ENCODE data around the gene SEMA5A. TPM values are rescaled to one million over a fixed set of nuclear protein-coding genes. Genes with fewer than 3 reads are reported as not detected.

The SEMA5A gene
- total RNA-seq, 1 experiment from 2014 or later = 9.3 TPM

DNA sequence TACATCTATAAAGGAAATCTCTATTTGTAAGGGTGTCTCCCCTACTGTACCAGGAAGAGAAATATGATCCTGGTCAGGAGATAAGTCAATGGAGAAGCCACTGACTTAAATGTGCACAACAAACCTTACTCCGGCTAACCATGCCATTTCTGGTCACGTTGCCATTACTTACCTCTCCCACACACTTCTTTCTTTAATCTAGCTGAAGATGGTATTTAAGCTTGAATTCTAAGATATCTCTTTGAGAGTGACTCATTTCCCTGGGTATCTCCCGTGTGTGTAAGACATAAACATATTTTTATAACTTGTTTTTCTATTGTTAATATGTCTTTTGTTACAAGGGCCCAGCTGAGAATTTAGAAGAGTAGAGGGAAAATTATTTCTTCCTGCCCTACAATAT lies 296.6 kb downstream of the SEMA5A start:
- TF ChIP-seq ELF4 (CRISPR knock-in tag; IDR thresholded peaks at IDR 0.05; ENCODE audit: low read depth) (no peak), FOXP1 (CRISPR knock-in tag; IDR thresholded peaks at IDR 0.05; ENCODE audit: borderline replicate concordance) (no peak), TP53 (CRISPR knock-in tag; IDR thresholded peaks at IDR 0.05) (no peak), CREM (CRISPR knock-in tag; IDR thresholded peaks at IDR 0.05) (no peak), ZNF219 (CRISPR knock-in tag; IDR thresholded peaks at IDR 0.05; ENCODE audit: borderline replicate concordance) (no peak), SP1 (CRISPR knock-in tag; conservative IDR thresholded peaks at IDR 0.05) (no peak), IRF2 (CRISPR knock-in tag; IDR thresholded peaks at IDR 0.05; ENCODE audit: borderline replicate concordance, low read depth) (no peak), SMAD3 (CRISPR knock-in tag; IDR thresholded peaks at IDR 0.05; ENCODE audit: borderline replicate concordance) (no peak), NR3C1 (CRISPR knock-in tag; conservative IDR thresholded peaks at IDR 0.05; ENCODE audit: low read depth) (no peak), ZNF423 (CRISPR knock-in tag; IDR thresholded peaks at IDR 0.05) (no peak), TEAD1 (CRISPR knock-in tag; IDR thresholded peaks at IDR 0.05) (no peak), NR1H2 (CRISPR knock-in tag; IDR thresholded peaks at IDR 0.05) (no peak), RORB (CRISPR knock-in tag; IDR thresholded peaks at IDR 0.05) (no peak)
- TF ChIP-seq, protein P1, sequence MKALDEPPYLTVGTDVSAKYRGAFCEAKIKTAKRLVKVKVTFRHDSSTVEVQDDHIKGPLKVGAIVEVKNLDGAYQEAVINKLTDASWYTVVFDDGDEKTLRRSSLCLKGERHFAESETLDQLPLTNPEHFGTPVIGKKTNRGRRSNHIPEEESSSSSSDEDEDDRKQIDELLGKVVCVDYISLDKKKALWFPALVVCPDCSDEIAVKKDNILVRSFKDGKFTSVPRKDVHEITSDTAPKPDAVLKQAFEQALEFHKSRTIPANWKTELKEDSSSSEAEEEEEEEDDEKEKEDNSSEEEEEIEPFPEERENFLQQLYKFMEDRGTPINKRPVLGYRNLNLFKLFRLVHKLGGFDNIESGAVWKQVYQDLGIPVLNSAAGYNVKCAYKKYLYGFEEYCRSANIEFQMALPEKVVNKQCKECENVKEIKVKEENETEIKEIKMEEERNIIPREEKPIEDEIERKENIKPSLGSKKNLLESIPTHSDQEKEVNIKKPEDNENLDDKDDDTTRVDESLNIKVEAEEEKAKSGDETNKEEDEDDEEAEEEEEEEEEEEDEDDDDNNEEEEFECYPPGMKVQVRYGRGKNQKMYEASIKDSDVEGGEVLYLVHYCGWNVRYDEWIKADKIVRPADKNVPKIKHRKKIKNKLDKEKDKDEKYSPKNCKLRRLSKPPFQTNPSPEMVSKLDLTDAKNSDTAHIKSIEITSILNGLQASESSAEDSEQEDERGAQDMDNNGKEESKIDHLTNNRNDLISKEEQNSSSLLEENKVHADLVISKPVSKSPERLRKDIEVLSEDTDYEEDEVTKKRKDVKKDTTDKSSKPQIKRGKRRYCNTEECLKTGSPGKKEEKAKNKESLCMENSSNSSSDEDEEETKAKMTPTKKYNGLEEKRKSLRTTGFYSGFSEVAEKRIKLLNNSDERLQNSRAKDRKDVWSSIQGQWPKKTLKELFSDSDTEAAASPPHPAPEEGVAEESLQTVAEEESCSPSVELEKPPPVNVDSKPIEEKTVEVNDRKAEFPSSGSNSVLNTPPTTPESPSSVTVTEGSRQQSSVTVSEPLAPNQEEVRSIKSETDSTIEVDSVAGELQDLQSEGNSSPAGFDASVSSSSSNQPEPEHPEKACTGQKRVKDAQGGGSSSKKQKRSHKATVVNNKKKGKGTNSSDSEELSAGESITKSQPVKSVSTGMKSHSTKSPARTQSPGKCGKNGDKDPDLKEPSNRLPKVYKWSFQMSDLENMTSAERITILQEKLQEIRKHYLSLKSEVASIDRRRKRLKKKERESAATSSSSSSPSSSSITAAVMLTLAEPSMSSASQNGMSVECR (CRISPR knock-in tag; IDR thresholded peaks at IDR 0.05; ENCODE audit: borderline replicate concordance) = no peak
- TF ChIP-seq, protein P2, sequence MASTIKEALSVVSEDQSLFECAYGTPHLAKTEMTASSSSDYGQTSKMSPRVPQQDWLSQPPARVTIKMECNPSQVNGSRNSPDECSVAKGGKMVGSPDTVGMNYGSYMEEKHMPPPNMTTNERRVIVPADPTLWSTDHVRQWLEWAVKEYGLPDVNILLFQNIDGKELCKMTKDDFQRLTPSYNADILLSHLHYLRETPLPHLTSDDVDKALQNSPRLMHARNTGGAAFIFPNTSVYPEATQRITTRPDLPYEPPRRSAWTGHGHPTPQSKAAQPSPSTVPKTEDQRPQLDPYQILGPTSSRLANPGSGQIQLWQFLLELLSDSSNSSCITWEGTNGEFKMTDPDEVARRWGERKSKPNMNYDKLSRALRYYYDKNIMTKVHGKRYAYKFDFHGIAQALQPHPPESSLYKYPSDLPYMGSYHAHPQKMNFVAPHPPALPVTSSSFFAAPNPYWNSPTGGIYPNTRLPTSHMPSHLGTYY (CRISPR knock-in tag; IDR thresholded peaks at IDR 0.05) = no peak
- TF ChIP-seq, protein P3, sequence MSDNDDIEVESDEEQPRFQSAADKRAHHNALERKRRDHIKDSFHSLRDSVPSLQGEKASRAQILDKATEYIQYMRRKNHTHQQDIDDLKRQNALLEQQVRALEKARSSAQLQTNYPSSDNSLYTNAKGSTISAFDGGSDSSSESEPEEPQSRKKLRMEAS (CRISPR knock-in tag; IDR thresholded peaks at IDR 0.05) = no peak
- TF ChIP-seq, protein P4, sequence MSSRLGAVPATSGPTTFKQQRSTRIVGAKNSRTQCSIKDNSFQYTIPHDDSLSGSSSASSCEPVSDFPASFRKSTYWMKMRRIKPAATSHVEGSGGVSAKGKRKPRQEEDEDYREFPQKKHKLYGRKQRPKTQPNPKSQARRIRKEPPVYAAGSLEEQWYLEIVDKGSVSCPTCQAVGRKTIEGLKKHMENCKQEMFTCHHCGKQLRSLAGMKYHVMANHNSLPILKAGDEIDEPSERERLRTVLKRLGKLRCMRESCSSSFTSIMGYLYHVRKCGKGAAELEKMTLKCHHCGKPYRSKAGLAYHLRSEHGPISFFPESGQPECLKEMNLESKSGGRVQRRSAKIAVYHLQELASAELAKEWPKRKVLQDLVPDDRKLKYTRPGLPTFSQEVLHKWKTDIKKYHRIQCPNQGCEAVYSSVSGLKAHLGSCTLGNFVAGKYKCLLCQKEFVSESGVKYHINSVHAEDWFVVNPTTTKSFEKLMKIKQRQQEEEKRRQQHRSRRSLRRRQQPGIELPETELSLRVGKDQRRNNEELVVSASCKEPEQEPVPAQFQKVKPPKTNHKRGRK (CRISPR knock-in tag; IDR thresholded peaks at IDR 0.05; ENCODE audit: borderline replicate concordance) = no peak
- TF ChIP-seq, protein P5, sequence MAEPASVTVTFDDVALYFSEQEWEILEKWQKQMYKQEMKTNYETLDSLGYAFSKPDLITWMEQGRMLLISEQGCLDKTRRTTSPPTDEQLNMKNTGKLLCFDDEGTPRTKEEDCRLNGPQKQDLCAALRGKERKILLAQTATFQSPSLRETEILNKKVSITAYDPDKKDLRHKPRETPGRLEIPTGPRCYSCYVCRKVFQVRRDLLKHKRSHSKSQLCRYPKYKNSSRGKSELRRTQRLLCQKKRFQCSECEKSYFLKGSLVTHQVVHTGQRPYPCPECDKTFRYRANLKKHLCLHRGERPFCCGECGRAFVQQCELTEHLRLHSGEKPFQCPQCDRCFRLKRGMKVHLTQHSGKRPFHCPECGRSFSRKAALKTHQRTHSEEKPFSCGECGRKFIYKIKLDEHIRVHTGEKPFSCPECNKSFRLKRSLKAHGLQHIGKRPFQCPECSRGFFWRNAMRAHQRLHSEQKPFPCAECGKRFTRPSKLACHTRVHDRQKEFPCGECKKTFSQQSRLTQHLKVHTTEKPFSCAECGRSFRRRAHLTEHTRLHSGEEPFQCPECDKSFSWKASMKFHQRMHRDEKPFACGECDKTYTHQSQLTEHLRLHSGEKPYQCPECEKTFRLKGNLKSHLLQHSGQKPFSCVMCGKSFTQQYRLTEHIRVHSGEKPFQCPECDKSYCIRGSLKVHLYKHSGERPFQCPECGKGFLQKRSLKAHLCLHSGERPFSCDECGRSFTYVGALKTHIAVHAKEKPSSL (CRISPR knock-in tag; conservative IDR thresholded peaks at IDR 0.05) = no peak
- Mint-ChIP-seq H3K27me3 (ENCODE audit: low read depth) (no peaks in the 10 kb centered on the region), H3K27ac (no peak overlapping the region), H3K4me3 (no peak overlapping the region), H3K4me1 (peaks cover 14% of the 10 kb centered on the region), H3K36me3 (no peaks in the 10 kb centered on the region), H3K9me3 (peaks cover 14% of the 10 kb centered on the region)
- POLR2A ChIA-PET = no interaction called here
- CTCF ChIA-PET = no interaction called here
- DNase-seq (ENCODE audit: low spot score) (no peak), ATAC-seq (no peak)

All from WTC11 (cell line).